Measurements from ENCODE around the gene LNX1. TPM values are rescaled to one million over a fixed set of nuclear protein-coding genes. Genes with fewer than 3 reads are reported as not detected.

LNX1 gene
- total and polyA plus RNA-seq, 9 of the 15 experiments (the other 6 are each of a cell fraction or from before 2014, with no cell fraction given) = 0.40 to 3.6 (median 2.2) TPM

GRCh38 chr4:53489279-53489889 lies 101.9 kb downstream of the LNX1 start:
- Histone ChIP-seq H3K27me3 (ENCODE audit: control insufficient read depth in 2 of 2, insufficient read depth in 2 of 2, low read length in 2 of 2) (no peaks in the 10 kb centered on the region), H3K27ac (ENCODE audit: extremely low read depth, low read depth, low read length) (peak overlapping the region; percentile 18; the same call in 1 of the 3 replicates), H3K9me1 (ENCODE audit: control insufficient read depth, insufficient read depth, low read length) (no peaks in the 10 kb centered on the region), H3K4me1 (replicated peaks in 1 of 2; ENCODE audit: control insufficient read depth in 2 of 2, insufficient read depth in 2 of 2, low read length in 2 of 2) (peaks cover 0 to 4% of the 10 kb centered on the region in 2 experiments; a peak in 3 of 5 replicates), H3K9me3 (replicated peaks; ENCODE audit: control insufficient read depth, insufficient read depth, low read depth, low read length) (no peaks in the 10 kb centered on the region), H3K36me3 (ENCODE audit: control insufficient read depth, insufficient read depth, low read length) (no peaks in the 10 kb centered on the region), H3K9ac (ENCODE audit: insufficient read depth in 1 of 2, low read depth in 2 of 2, low read length in 2 of 2) (no peak overlapping the region), H3K4me3 (no peak overlapping the region), H4K20me1 (replicated peaks; ENCODE audit: control insufficient read depth, insufficient read depth, low read length) (no peaks in the 10 kb centered on the region), H3K4me2 (ENCODE audit: insufficient read depth, low read length) (no peak overlapping the region), H3K79me2 (ENCODE audit: control insufficient read depth, insufficient read depth, low read length) (no peaks in the 10 kb centered on the region), H2AFZ (ENCODE audit: low read depth, low read length) (no peak overlapping the region)
- CTCF ChIA-PET (ENCODE audit: low intra/inter-chr PET ratio) = no interaction called here
- in situ Hi-C loops (cut with MboI) = loop anchor here (25.0 kb wide), 1 partner anchor 748 kb away; the partner anchor contains the start of gene PDGFRA
- FAIRE-seq (peak; percentile 74), ATAC-seq (peak; percentile 76), DNase-seq (ENCODE audit: extremely low read depth in 1 of 4, low spot score in 3 of 4) (peak; percentile 46 to 70 (median 58))
- intact Hi-C loops (cut with micrococcal nuclease) = no loop called here
- no TSS peak for BruUV-seq (replicated peaks)
- POLR2A ChIA-PET = interaction anchor here (1.1 to 1.2 kb wide), 2 partner anchors 9 to 11 kb away, joined by 3 read pairs; no protein-coding TSS in a partner anchor
- TF ChIP-seq SMARCA4 (IDR thresholded peaks at IDR 0.05) (peak; percentile 55; the same call in 1 of the 2 replicates), TEAD4 (IDR thresholded peaks at IDR 0.05; ENCODE audit: low read length) (0 out of 2 replicates have a peak, but pooled peaks have one; percentile 33), TEAD4 (CRISPR knock-in tag; IDR thresholded peaks at IDR 0.05; ENCODE audit: borderline replicate concordance) (no peak), ZNF175 (CRISPR knock-in tag; IDR thresholded peaks at IDR 0.05; ENCODE audit: low read depth) (peak; percentile 47; the same call in 1 of the 2 replicates), MAFK (IDR thresholded peaks at IDR 0.05; ENCODE audit: low read length) (peak; percentile 91), C11orf30 (IDR thresholded peaks at IDR 0.05; ENCODE audit: low read depth) (peak; percentile 93), KDM2B (CRISPR knock-in tag; IDR thresholded peaks at IDR 0.05) (no peak), NR2C2 (CRISPR knock-in tag; IDR thresholded peaks at IDR 0.05) (no peak), NR2C2 (tag; IDR thresholded peaks at IDR 0.05) (peak; percentile 56), PKNOX1 (IDR thresholded peaks at IDR 0.05) (peak; percentile 42; the same call in 1 of the 2 replicates), MAFG (tag; conservative IDR thresholded peaks at IDR 0.05) (peak; percentile 93), RBM39 (optimal IDR thresholded peaks at IDR 0.05; ENCODE audit: low read depth, low read length) (no peak), ARID1B (IDR thresholded peaks at IDR 0.05) (peak; percentile 65), ZNF655 (CRISPR knock-in tag; IDR thresholded peaks at IDR 0.05) (no peak), MEIS2 (IDR thresholded peaks at IDR 0.05; ENCODE audit: partially characterized antibody) (peak; percentile 61), BACH1 (tag; IDR thresholded peaks at IDR 0.05) (peak; percentile 97), NFE2L1 (tag; IDR thresholded peaks at IDR 0.05; ENCODE audit: borderline replicate concordance, low read depth) (peak; percentile 69), FOSL1 (tag; conservative IDR thresholded peaks at IDR 0.05) (peak; percentile 91)
- TF ChIP-seq, protein P1, sequence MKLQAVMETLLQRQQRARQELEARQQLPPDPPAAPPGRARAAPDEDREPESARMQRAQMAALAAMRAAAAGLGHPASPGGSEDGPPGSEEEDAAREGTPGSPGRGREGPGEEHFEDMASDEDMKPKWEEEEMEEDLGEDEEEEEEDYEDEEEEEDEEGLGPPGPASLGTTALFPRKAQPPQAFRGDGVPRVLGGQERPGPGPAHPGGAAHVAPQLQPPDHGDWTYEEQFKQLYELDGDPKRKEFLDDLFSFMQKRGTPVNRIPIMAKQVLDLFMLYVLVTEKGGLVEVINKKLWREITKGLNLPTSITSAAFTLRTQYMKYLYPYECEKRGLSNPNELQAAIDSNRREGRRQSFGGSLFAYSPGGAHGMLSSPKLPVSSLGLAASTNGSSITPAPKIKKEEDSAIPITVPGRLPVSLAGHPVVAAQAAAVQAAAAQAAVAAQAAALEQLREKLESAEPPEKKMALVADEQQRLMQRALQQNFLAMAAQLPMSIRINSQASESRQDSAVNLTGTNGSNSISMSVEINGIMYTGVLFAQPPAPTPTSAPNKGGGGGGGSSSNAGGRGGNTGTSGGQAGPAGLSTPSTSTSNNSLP (IDR thresholded peaks at IDR 0.05; ENCODE audit: borderline replicate concordance, low read depth, low read length) = 0 out of 2 replicates have a peak, but pooled peaks have one; percentile 47
